Breast epithelium (tissue), 3 donors: Measurements from ENCODE around the gene CACNA2D3.

Experiments
- CTCF ChIP-seq, 3 donors: fragments of 450-650 bp; IDR thresholded peaks; one replicate each; pipeline ENCODE4 v1.5.1; 2016 to 2017; ENCODE audit warnings: antibody characterized with exemption in 3 of 3, mild to moderate bottlenecking in 3 of 3, moderate library complexity in 3 of 3
- POLR2A ChIP-seq: fragments of 450-650 bp; IDR thresholded peaks from one replicate; pipeline ENCODE4 v1.6.1; 2016; ENCODE audit warnings: antibody characterized with exemption, mild to moderate bottlenecking, moderate library complexity
- POLR2AphosphoS5 ChIP-seq, 3 donors: sonication (generic); formaldehyde crosslinking; IDR thresholded peaks; one replicate each; pipeline ENCODE4 v1.6.1; 2017; ENCODE audit warnings: antibody characterized with exemption in 3 of 3

GRCh38 chr3:54570008-54570407 lies 447.7 kb downstream of the CACNA2D3 start:
- no peak for TF ChIP-seq CTCF (IDR thresholded peaks at IDR 0.05)
- TF ChIP-seq POLR2A, result no peak
- no peak for TF ChIP-seq POLR2AphosphoS5 (IDR thresholded peaks at IDR 0.05)
